Esophagus squamous epithelium (tissue), 4 donors: Measurements from ENCODE around the gene IFNK.

Experiments used
- CTCF ChIP-seq, 6 experiments: fragments of 450-650 bp in 4 of 6; fragments of 200-600 bp in 2 of 6; sonication (generic) in 2 of 6; IDR thresholded peaks; one replicate each; pipeline ENCODE4 v1.5.1; 2016 to 2019; ENCODE audit warnings: antibody characterized with exemption in 6 of 6, mild to moderate bottlenecking in 4 of 6, moderate library complexity in 4 of 6
- POLR2A ChIP-seq, 4 donors: fragments of 450-650 bp; IDR thresholded peaks; one replicate each; pipeline ENCODE4 v1.6.1; 2017; ENCODE audit warnings: antibody characterized with exemption in 4 of 4, mild to moderate bottlenecking in 4 of 4, moderate library complexity in 3 of 4

DNA sequence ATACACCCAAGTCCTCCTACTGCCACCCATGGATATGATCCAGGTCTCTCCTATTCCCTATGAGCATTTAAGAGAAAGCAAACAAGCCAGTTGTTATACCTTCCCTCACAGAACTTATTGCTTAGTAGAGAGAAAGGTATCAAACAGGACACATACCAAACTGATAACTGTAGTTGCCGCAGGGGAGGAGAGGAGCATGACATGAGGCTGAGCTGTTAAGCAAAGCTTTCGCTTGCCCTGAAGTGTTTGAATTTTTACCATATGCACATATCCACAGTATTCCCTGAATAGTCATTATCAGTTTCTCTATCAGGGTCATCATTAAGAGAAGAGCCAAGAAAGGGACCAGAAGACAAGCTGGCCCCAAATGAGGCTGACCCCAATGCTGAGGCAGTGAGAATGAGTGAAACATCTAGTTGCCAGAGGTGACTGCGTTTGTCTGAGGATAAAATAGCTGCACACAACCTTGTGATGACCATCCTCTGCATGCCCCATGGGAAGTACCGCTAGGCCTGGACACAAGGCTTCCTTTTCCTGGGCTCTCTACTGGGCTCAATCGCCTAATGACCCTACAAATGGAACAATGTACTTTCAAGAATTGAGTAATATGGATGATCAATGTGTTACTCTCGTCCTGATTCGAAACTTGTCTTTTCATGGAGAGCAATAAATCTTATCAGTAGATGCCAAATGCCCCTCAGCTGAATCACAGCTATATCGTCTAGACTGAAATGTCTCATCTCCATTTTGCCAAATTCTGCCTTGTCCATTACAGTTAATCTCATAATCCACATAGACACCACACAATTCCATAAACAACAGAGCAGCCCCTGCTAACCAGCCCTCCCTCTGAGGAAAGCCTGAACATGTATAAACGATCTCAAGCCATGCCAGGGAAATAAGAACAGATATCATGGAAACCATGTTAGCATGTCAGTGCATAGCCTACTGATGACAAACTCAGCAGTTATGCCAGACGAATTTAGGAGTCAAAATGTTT lies 4.3 kb upstream of the IFNK start:
- no peak for TF ChIP-seq CTCF (IDR thresholded peaks at IDR 0.05)
- no peak for TF ChIP-seq POLR2A (IDR thresholded peaks at IDR 0.05)
